ENCODE results near the gene FGF1. TPM values are rescaled to one million over a fixed set of nuclear protein-coding genes. Genes with fewer than 3 reads are reported as not detected.

The FGF1 gene
- total and polyA plus RNA-seq, 9 donors = 0.10 to 3.6 (median 0.55) TPM

DNA sequence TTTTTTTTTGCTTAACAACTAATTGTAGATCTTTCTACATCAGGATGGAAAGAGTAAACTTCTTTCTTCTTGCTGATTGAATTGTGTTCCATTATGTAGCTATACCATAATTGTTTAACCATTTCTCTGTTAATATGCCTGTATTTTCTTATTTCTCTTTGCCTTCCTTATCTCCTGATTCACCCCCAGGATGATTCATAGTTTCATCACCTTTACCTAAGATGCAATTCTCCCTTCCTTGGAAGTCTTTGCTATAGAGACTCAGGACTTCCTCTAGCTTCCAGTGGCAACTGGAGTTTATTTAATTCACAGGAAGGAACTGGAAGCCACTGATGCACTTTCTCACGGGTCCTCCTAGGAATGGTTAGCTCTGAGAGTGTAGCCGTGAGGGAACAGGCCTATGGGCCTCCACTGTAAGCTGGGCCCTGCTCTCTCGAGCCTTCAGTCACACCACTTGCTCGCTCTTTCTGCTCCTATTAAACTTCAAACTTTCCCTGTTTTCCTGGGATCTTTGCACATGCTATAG is 83.1 kb downstream of the FGF1 start:
- Histone ChIP-seq H3K27me3 (no peaks in the 10 kb centered on the region), H3K4me3 (no peak overlapping the region), H3K27ac (no peak overlapping the region), H3K36me3 (no peaks in the 10 kb centered on the region), H3K9me3 (no peaks in the 10 kb centered on the region), H3K4me1 (ENCODE audit: insufficient read depth) (peaks cover 3% of the 10 kb centered on the region)
- 87 to 94% (median 93%) methylated on average over 4 of the region's 4 CpGs for WGBS, 3 donors
- no peak for DNase-seq
- no peak for TF ChIP-seq POLR2A (IDR thresholded peaks at IDR 0.05)
- no peak for TF ChIP-seq EP300 (IDR thresholded peaks at IDR 0.05)
- TF ChIP-seq, protein P1, sequence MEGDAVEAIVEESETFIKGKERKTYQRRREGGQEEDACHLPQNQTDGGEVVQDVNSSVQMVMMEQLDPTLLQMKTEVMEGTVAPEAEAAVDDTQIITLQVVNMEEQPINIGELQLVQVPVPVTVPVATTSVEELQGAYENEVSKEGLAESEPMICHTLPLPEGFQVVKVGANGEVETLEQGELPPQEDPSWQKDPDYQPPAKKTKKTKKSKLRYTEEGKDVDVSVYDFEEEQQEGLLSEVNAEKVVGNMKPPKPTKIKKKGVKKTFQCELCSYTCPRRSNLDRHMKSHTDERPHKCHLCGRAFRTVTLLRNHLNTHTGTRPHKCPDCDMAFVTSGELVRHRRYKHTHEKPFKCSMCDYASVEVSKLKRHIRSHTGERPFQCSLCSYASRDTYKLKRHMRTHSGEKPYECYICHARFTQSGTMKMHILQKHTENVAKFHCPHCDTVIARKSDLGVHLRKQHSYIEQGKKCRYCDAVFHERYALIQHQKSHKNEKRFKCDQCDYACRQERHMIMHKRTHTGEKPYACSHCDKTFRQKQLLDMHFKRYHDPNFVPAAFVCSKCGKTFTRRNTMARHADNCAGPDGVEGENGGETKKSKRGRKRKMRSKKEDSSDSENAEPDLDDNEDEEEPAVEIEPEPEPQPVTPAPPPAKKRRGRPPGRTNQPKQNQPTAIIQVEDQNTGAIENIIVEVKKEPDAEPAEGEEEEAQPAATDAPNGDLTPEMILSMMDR (IDR thresholded peaks at IDR 0.05) = no peak
- intact Hi-C loops (cut with DNase I) = loop anchor here in 1 of 4 donors (10.0 kb wide), 1 partner anchor 272 kb away; no protein-coding TSS in a partner anchor

DNA sequence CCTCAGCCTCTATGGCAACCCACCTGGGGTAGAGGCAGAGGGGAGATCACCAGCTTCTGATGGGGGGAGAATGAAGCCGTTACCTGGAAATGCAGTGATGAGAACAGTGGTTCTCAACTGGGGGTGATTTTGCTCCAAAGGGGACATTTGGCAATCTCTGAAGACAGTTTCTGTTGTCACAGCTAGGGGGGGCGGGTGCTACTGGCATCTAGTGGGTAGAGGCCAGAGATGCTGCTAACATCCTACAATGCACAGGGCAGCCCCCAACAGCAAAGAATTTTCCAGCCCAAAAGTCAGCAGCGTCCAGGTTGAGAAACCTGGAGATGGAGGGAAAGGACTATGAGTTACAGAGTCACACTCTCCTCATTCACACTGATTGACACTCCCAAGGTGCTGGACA is 84.5 kb downstream of the FGF1 start:
- intact Hi-C loops (cut with DNase I) = loop anchor here in 1 of 4 donors (10.0 kb wide), 1 partner anchor 273 kb away; no protein-coding TSS in a partner anchor
- no peak for DNase-seq
- no peak overlapping the region for H3K27ac ChIP-seq
- H3K9me3 ChIP-seq = no peaks in the 10 kb centered on the region
- no peak overlapping the region for H3K4me3 ChIP-seq
- TF ChIP-seq, protein P1 (IDR thresholded peaks at IDR 0.05) = no peak
- TF ChIP-seq POLR2A (IDR thresholded peaks at IDR 0.05) (no peak), EP300 (IDR thresholded peaks at IDR 0.05) (no peak)
- WGBS, 3 donors = 85 to 95% (median 89%) methylated on average over 3 of the region's 3 CpGs
- H3K27me3 ChIP-seq = no peaks in the 10 kb centered on the region
- H3K36me3 ChIP-seq = no peaks in the 10 kb centered on the region
- peaks cover 3% of the 10 kb centered on the region for H3K4me1 ChIP-seq (ENCODE audit: insufficient read depth)

DNA sequence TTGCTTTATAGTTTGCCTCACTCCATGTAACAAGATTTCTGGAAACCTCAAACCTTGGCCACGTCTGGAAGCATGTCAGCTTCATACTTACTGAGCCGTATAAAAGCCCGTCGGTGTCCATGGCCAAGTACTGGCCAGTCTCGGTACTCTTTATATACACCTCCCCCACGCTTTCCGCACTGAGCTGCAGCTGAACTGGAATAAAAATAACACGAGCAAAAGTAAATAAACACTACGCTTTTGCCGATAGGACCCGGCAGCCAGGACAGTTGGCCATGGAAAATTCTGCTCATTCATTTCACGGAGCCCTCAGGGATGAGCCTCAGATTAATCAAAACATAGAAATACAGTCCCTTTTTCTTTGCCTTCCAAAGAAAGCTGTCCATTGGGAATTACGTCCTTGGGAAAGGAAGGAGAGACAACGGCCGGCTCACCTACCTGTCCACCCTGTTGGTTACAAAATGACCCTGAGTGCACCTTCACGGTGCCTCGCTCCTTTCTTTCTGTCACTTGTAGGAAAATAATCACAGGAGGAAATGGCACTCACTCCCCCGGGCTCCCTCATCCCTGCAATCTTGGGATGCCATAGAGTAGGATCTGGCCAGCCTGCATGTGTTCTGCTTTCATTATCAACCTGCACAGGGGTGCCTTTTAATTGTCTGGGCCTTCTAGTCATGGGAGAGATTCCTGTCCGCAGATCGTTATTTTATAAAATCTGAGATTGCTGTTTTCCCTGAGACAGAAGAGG is 85.1 kb downstream of the FGF1 start:
- Histone ChIP-seq H3K27ac (no peak overlapping the region), H3K36me3 (no peaks in the 10 kb centered on the region), H3K9me3 (no peaks in the 10 kb centered on the region), H3K27me3 (no peaks in the 10 kb centered on the region), H3K4me1 (ENCODE audit: insufficient read depth) (peaks cover 3% of the 10 kb centered on the region), H3K4me3 (peak overlapping the region; percentile 14)
- intact Hi-C loops (cut with DNase I) = loop anchor here in 1 of 4 donors (10.0 kb wide), 1 partner anchor 274 kb away; no protein-coding TSS in a partner anchor
- TF ChIP-seq, protein P1 (IDR thresholded peaks at IDR 0.05) = no peak
- no peak for TF ChIP-seq POLR2A (IDR thresholded peaks at IDR 0.05)
- TF ChIP-seq EP300 (IDR thresholded peaks at IDR 0.05) = no peak
- 7 to 12% (median 8%) methylated on average over 20 of the region's 20 CpGs for WGBS, 3 donors
- peak; percentile 24 to 54 (median 39) for DNase-seq

DNA sequence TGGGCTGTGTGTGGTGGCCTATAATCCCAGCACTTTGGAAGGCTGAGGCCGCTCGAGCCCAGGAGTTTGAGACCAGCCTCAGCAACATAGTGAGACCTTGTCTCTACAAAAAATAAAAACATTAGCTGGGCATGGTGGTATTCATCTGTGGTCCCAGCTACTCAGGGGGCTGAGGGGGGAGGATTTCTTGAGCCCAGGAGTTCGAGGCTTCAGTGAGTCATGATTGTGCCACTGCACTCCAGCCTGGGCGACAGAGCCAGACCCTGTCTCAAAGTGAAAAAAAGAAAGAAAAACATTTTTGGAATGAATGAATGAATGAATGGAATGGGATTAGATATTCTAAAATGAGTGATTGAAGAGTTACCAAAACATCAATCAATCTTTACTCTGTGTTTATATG is 85.8 kb downstream of the FGF1 start:
- TF ChIP-seq, protein P1 (IDR thresholded peaks at IDR 0.05) = no peak
- no peak for TF ChIP-seq POLR2A (IDR thresholded peaks at IDR 0.05)
- no peak for TF ChIP-seq EP300 (IDR thresholded peaks at IDR 0.05)
- intact Hi-C loops (cut with DNase I) = loop anchor here in 1 of 4 donors (10.0 kb wide), 1 partner anchor 275 kb away; no protein-coding TSS in a partner anchor
- peaks cover 3% of the 10 kb centered on the region for H3K4me1 ChIP-seq (ENCODE audit: insufficient read depth)
- DNase-seq = no peak
- H3K36me3 ChIP-seq = no peaks in the 10 kb centered on the region
- no peaks in the 10 kb centered on the region for H3K27me3 ChIP-seq
- H3K4me3 ChIP-seq = no peak overlapping the region
- H3K9me3 ChIP-seq = no peaks in the 10 kb centered on the region
- 71 to 78% (median 72%) methylated on average over 4 of the region's 4 CpGs for WGBS, 3 donors
- H3K27ac ChIP-seq = no peak overlapping the region

Measured in ovary (tissue), 9 donors.